ENCODE data around the gene CCNQ. TPM values are rescaled to one million over a fixed set of nuclear protein-coding genes. Genes with fewer than 3 reads are reported as not detected.

The CCNQ gene
- polyA plus RNA-seq, 1 donor (not counting 4 experiments of a cell fraction or from before 2014, with no cell fraction given) = 31.1 TPM

- no peak for DNase-seq (ENCODE audit: low read depth, low spot score)
- H3K27me3 ChIP-seq (ENCODE audit: control insufficient read depth, extremely low read depth, insufficient read depth, low read length) = no peaks in the 10 kb centered on the region
- no peaks in the 10 kb centered on the region for H3K36me3 ChIP-seq (ENCODE audit: control insufficient read depth in 2 of 2, extremely low read depth in 1 of 2, insufficient read depth in 2 of 2, low read length in 2 of 2)
- H3K9ac ChIP-seq (ENCODE audit: control insufficient read depth, extremely low read depth, insufficient read depth, low read length) = no peak overlapping the region
- no peak for TF ChIP-seq EZH2 (IDR thresholded peaks at IDR 0.05; ENCODE audit: low read length)
- TF ChIP-seq CTCF (optimal IDR thresholded peaks at IDR 0.05 in 1 of 3, IDR thresholded peaks at IDR 0.05 in 1 of 3, conservative IDR thresholded peaks at IDR 0.05 in 1 of 3; ENCODE audit: extremely low read depth in 1 of 3, insufficient read depth in 2 of 3, low read length in 3 of 3) = no peak
- H3K4me3 ChIP-seq (ENCODE audit: control insufficient read depth in 2 of 3, extremely low read depth in 1 of 3, insufficient read depth in 2 of 3, low read depth in 1 of 3, low read length in 3 of 3) = no peak overlapping the region
- dilution Hi-C loops (cut with MboI; ENCODE audit: extremely low pct_ligation_motif_present, low sequenced_read_pairs) = no loop called here
- no peak overlapping the region for H3K4me2 ChIP-seq (ENCODE audit: control insufficient read depth, extremely low read depth, insufficient read depth, low read depth, low read length)
- H3K79me2 ChIP-seq (ENCODE audit: control insufficient read depth, insufficient read depth, low read length) = no peaks in the 10 kb centered on the region
- H3K9me1 ChIP-seq (ENCODE audit: control insufficient read depth, extremely low read depth, insufficient read depth, low read length) = no peaks in the 10 kb centered on the region
- H3K4me1 ChIP-seq (ENCODE audit: control insufficient read depth, extremely low read depth, insufficient read depth, low read length) = no peaks in the 10 kb centered on the region
- peaks cover 2% of the 10 kb centered on the region for H3K9me3 ChIP-seq (ENCODE audit: control insufficient read depth, low read depth, low read length)
- no peaks in the 10 kb centered on the region for H4K20me1 ChIP-seq (ENCODE audit: control insufficient read depth, extremely low read depth, insufficient read depth, low read length)
- H3K27ac ChIP-seq (ENCODE audit: control insufficient read depth, insufficient read depth, low read length) = no peak overlapping the region
- H2AFZ ChIP-seq (ENCODE audit: control insufficient read depth, low read length) = no peak overlapping the region
- no peak for FAIRE-seq
Measured at GRCh38 chrX:153576961-153577360, 22.0 kb downstream of the CCNQ start.

GRCh38 chrX:153576239-153576870 lies 22.6 kb downstream of the CCNQ start:
- no peak overlapping the region for H3K4me2 ChIP-seq (ENCODE audit: control insufficient read depth, extremely low read depth, insufficient read depth, low read depth, low read length)
- no peak overlapping the region for H3K9ac ChIP-seq (ENCODE audit: control insufficient read depth, extremely low read depth, insufficient read depth, low read length)
- dilution Hi-C loops (cut with MboI; ENCODE audit: extremely low pct_ligation_motif_present, low sequenced_read_pairs) = no loop called here
- no peak overlapping the region for H3K27ac ChIP-seq (ENCODE audit: control insufficient read depth, insufficient read depth, low read length)
- peaks cover 2% of the 10 kb centered on the region for H3K9me3 ChIP-seq (ENCODE audit: control insufficient read depth, low read depth, low read length)
- H2AFZ ChIP-seq (ENCODE audit: control insufficient read depth, low read length) = no peak overlapping the region
- H3K4me3 ChIP-seq (ENCODE audit: control insufficient read depth in 2 of 3, extremely low read depth in 1 of 3, insufficient read depth in 2 of 3, low read depth in 1 of 3, low read length in 3 of 3) = no peak overlapping the region
- H3K36me3 ChIP-seq (ENCODE audit: control insufficient read depth in 2 of 2, extremely low read depth in 1 of 2, insufficient read depth in 2 of 2, low read length in 2 of 2) = no peaks in the 10 kb centered on the region
- H3K4me1 ChIP-seq (ENCODE audit: control insufficient read depth, extremely low read depth, insufficient read depth, low read length) = no peaks in the 10 kb centered on the region
- no peaks in the 10 kb centered on the region for H3K9me1 ChIP-seq (ENCODE audit: control insufficient read depth, extremely low read depth, insufficient read depth, low read length)
- no peaks in the 10 kb centered on the region for H4K20me1 ChIP-seq (ENCODE audit: control insufficient read depth, extremely low read depth, insufficient read depth, low read length)
- no peak for FAIRE-seq
- no peak for TF ChIP-seq EZH2 (IDR thresholded peaks at IDR 0.05; ENCODE audit: low read length)
- TF ChIP-seq CTCF (optimal IDR thresholded peaks at IDR 0.05 in 1 of 3, IDR thresholded peaks at IDR 0.05 in 1 of 3, conservative IDR thresholded peaks at IDR 0.05 in 1 of 3; ENCODE audit: extremely low read depth in 1 of 3, insufficient read depth in 2 of 3, low read length in 3 of 3) = no peak
- H3K79me2 ChIP-seq (ENCODE audit: control insufficient read depth, insufficient read depth, low read length) = no peaks in the 10 kb centered on the region
- no peaks in the 10 kb centered on the region for H3K27me3 ChIP-seq (ENCODE audit: control insufficient read depth, extremely low read depth, insufficient read depth, low read length)
- DNase-seq (ENCODE audit: low read depth, low spot score) = no peak
